ENCODE measurements around the gene C6orf15. TPM values are rescaled to one million over a fixed set of nuclear protein-coding genes. Genes with fewer than 3 reads are reported as not detected.

Gene C6orf15
- total RNA-seq, 1 donor, result not detected

DNA sequence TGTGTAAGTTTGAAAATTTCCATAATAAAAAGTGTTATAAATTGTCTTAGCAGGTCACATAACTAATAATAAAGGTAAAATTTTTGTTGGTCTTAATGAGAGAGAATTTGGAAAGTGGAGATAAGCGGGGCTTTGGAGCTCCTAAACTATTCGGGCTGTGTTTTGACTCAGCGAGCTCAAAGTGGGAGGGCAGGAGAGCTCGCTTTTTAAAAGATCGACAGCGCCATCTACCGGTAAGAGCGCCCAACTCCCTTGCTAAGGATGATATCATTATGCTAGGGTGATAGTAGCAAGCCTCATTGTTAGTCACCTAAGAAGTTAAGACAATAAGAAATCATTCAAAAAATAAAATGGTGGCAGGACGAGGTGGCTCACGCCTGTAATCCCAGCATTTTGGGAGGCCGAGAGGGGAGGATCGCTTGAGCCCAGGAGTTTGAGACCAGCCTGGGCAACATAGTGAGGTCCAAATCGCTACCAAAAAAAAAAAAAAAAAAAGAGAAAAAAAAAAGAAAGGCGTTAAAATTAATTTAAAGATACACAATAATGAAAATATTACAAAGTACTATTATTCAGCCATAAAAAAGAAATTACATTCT lies 24.8 kb downstream of the C6orf15 start:
- peak; percentile 77 for TF ChIP-seq CTCF (IDR thresholded peaks at IDR 0.05; ENCODE audit: insufficient read depth, low read length)
- DNase-seq (ENCODE audit: low read depth), result peak; percentile 93
- no peak overlapping the region for H3K4me3 ChIP-seq (ENCODE audit: low read depth, low read length)

DNA sequence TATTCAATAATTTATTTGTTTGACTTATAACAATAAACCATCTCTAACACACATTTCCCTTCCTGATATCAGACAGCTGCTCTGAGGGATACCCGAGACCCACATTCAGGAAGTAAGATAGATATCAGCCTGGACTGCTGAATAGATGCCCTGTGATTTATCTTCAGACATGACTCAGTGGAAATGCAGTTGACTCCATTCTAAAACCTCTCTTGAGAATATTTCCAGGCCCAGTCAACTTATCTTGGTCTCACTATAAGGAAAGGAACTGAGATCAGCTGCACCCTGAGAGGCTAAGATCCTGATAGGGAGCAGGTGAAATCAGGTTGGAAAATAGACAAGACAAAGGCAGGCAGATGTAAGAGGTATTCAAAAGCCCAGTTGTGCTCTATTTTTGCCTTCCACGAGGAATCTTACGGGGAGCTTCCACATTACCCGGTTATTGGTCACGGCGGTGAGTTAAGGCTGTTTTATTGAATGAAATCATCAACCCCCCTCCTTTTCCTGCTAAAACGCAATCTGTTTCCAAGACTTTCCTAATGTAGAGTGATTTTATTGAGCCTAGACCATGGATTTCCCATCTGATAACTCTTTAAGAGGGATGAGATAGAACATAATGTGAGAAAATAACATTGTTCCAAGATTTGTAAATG lies 25.5 kb downstream of the C6orf15 start:
- TF ChIP-seq CTCF (IDR thresholded peaks at IDR 0.05; ENCODE audit: insufficient read depth, low read length), result no peak
- peak overlapping the region; percentile 10 for H3K4me3 ChIP-seq (ENCODE audit: low read depth, low read length)
- DNase-seq (ENCODE audit: low read depth), result peak; percentile 82

DNA sequence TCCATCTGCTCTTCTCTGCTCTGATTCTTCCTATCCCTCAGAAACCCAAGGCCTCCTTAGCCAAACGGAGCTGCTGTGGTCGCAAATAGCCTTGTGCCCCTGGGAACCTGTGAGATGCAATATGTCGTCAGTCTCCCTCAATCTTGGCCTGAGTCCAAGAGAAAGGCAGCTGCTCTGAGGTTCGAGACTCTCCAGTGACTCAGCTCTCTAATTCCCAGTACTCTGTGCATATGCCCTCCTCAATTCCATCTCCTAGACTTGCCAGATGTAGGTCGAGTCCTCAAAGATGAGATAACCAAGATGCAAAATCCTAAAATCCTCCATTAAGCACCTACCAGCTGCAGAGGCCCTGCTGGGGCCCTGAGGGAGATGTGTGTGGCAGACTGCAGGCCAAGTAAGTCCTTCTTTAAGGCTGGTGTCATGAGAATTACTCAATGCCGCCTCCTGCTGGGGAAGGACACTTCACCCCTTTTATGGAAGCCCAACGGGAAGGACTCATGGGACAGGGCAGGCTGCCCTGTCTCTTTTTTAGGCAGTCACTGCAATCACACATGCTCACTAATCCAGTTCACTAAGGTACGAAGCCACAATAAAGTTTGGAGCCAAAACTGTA lies 28.5 kb downstream of the C6orf15 start:
- peak; percentile 77 for DNase-seq (ENCODE audit: low read depth)
- H3K4me3 ChIP-seq (ENCODE audit: low read depth, low read length), result no peak overlapping the region
- peak; percentile 39 for TF ChIP-seq CTCF (IDR thresholded peaks at IDR 0.05; ENCODE audit: insufficient read depth, low read length)

- no peak for TF ChIP-seq CTCF (IDR thresholded peaks at IDR 0.05; ENCODE audit: insufficient read depth, low read length)
- DNase-seq (ENCODE audit: low read depth), result no peak
These were observed 30.5 kb downstream of the C6orf15 start for GRCh38 chr6:31081872-31082271.

GRCh38 chr6:31079656-31080261 lies 32.6 kb downstream of the C6orf15 start:
- peak; percentile 89 for TF ChIP-seq CTCF (IDR thresholded peaks at IDR 0.05; ENCODE audit: insufficient read depth, low read length)
- peak overlapping the region; percentile 13 for H3K4me3 ChIP-seq (ENCODE audit: low read depth, low read length)
- DNase-seq (ENCODE audit: low read depth), result peak; percentile 75

More at GRCh38 chr6:31081872-31082271, 30.5 kb downstream of the C6orf15 start:
- H3K4me3 ChIP-seq (ENCODE audit: low read depth, low read length), result no peak overlapping the region

GRCh38 chr6:31076611-31077010 lies 35.8 kb downstream of the C6orf15 start:
- DNase-seq (ENCODE audit: low read depth), result no peak
- H3K4me3 ChIP-seq (ENCODE audit: low read depth, low read length), result no peak overlapping the region
- no peak for TF ChIP-seq CTCF (IDR thresholded peaks at IDR 0.05; ENCODE audit: insufficient read depth, low read length)
